Common myeloid progenitor, CD34-positive (primary cell): Measurements from ENCODE around the gene FMNL2.
A peak's percentile ranks its signal among the peaks of the same experiment; 100 is the strongest.

ENCODE experiments used
- CTCF ChIA-PET: fragments of 350-600 bp; sonication (Branson Sonifier 250); formaldehyde crosslinking; loops from one replicate; lab custom pipeline; 2021; ENCODE audit warnings: antibody characterized with exemption; lab: Charles Lee
- POLR2A ChIA-PET: fragments of 350-600 bp; sonication (Branson Sonifier 250); formaldehyde crosslinking; loops from one replicate; lab custom pipeline; 2021; ENCODE audit warnings: antibody characterized with exemption; lab: Charles Lee
- DNase-seq, 3 donors: peaks; one replicate each; pipeline versions ENCODE4 v3.0.0 to v3.0.0-alpha.2; 2013
- H3K27ac ChIP-seq, 2 experiments: 1 replicate in 1 of 2; 2 replicates in 1 of 2; pipeline ENCODE4 v1.7.0; 2013; ENCODE audit warnings: inconsistent platforms in 2 of 2, low read length in 2 of 2, mild to moderate bottlenecking in 2 of 2, low read depth in 1 of 2, moderate library complexity in 1 of 2; ENCODE audit not compliant: severe bottlenecking in 2 of 2, insufficient read depth in 1 of 2, poor library complexity in 1 of 2
- H3K27me3 ChIP-seq, 5 experiments: replicated peaks in 2 of 5; 1 replicate in 3 of 5; 2 replicates in 2 of 5; pipeline versions ENCODE4 v1.6.1 to v1.7.0; 2013; ENCODE audit warnings: low read length in 4 of 5, mild to moderate bottlenecking in 2 of 5, moderate library complexity in 2 of 5, inconsistent platforms in 1 of 5; ENCODE audit not compliant: insufficient read depth in 5 of 5, control insufficient read depth in 4 of 5
- H3K36me3 ChIP-seq, 4 experiments: 1 replicate in 2 of 4; 2 replicates in 2 of 4; pipeline versions ENCODE4 v1.6.1 to v1.7.0; 2013; ENCODE audit warnings: low read length in 3 of 4, control low read depth in 1 of 4, mild to moderate bottlenecking in 1 of 4; ENCODE audit not compliant: control insufficient read depth in 4 of 4, insufficient read depth in 4 of 4
- H3K4me1 ChIP-seq, 4 experiments: 1 replicate in 3 of 4; 2 replicates in 1 of 4; pipeline versions ENCODE4 v1.6.1 to v1.7.1; 2013; ENCODE audit warnings: low read length in 3 of 4, mild to moderate bottlenecking in 3 of 4, control low read depth in 1 of 4, inconsistent platforms in 1 of 4, moderate library complexity in 1 of 4; ENCODE audit not compliant: control insufficient read depth in 4 of 4, insufficient read depth in 4 of 4; ENCODE audit errors: control extremely low read depth in 1 of 4
- H3K4me3 ChIP-seq, 7 experiments: 1 replicate in 4 of 7; 2 replicates in 3 of 7; pipeline versions ENCODE4 v1.5.1 to v1.7.0; 2013; ENCODE audit warnings: mild to moderate bottlenecking in 7 of 7, low read length in 6 of 7, moderate library complexity in 6 of 7, inconsistent platforms in 2 of 7, low read depth in 2 of 7, control low read depth in 1 of 7; ENCODE audit not compliant: insufficient read depth in 4 of 7, control insufficient read depth in 1 of 7; ENCODE audit errors: extremely low read depth in 1 of 7
- H3K9me3 ChIP-seq, 5 experiments: 1 replicate in 4 of 5; 2 replicates in 1 of 5; pipeline versions ENCODE4 v1.6.1 to v1.7.1; 2013; ENCODE audit warnings: low read length in 4 of 5, mild to moderate bottlenecking in 2 of 5, inconsistent platforms in 1 of 5, low read depth in 1 of 5, moderate library complexity in 1 of 5; ENCODE audit not compliant: control insufficient read depth in 4 of 5, insufficient read depth in 2 of 5; ENCODE audit errors: control extremely low read depth in 1 of 5
- WGBS: methylation state at CpG from one replicate; pipeline ENCODE4 v1.1.5; 2013; ENCODE audit not compliant: insufficient coverage; 5-methylcytosine and 5-hydroxymethylcytosine counted together

Gene FMNL2

GRCh38 chr2:152623076-152623740 lies 288.2 kb downstream of the FMNL2 start:
- POLR2A ChIA-PET = no interaction called here
- H3K27ac ChIP-seq = no peak overlapping the region
- H3K9me3 ChIP-seq = no peaks in the 10 kb centered on the region
- no peaks in the 10 kb centered on the region for H3K36me3 ChIP-seq
- H3K4me3 ChIP-seq = no peak overlapping the region
- 97% methylated on average over 12 of the region's 13 CpGs for WGBS
- no peaks in the 10 kb centered on the region for H3K27me3 ChIP-seq
- CTCF ChIA-PET = interaction anchor here (0.8 to 6.7 kb wide), 5 partner anchors 10 to 447 kb away, joined by 3 to 35 read pairs (median 4); partner anchors contain the start of gene STAM2
- no peak for DNase-seq
- H3K4me1 ChIP-seq = no peaks in the 10 kb centered on the region

DNA sequence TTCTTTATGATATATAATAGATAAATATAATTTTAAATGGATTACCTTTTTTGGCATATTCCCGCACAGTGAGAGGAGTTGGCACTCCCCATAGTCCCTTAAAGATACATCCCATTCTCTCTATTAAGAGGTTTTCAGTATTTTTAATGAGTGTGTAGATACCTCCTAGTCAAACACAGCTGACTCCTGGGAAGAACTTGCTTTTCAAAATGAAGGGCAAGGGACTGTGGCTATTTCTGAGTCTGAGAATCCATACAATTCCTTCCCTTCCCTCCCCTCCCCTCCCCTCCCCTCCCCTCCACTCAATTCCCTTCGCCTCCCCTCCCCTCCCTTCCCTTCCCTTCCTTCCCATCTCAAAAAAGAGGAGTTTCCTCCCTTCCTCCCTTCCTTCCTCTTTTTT lies 288.8 kb downstream of the FMNL2 start:
- no peak for DNase-seq
- H3K9me3 ChIP-seq = no peaks in the 10 kb centered on the region
- ChIA-PET CTCF (interaction anchor here (0.8 to 6.7 kb wide), 6 partner anchors 10 to 448 kb away, joined by 3 to 35 read pairs (median 4); partner anchors contain the start of gene STAM2), POLR2A (no interaction called here)
- no peak overlapping the region for H3K4me3 ChIP-seq
- H3K36me3 ChIP-seq = no peaks in the 10 kb centered on the region
- WGBS = no CpG with 5 or more reads among the region's 2 CpGs
- no peak overlapping the region for H3K27ac ChIP-seq
- no peaks in the 10 kb centered on the region for H3K4me1 ChIP-seq
- H3K27me3 ChIP-seq = no peaks in the 10 kb centered on the region

- H3K9me3 ChIP-seq = no peaks in the 10 kb centered on the region
- POLR2A ChIA-PET = interaction anchor here (1.1 kb wide), 1 partner anchor 449 kb away, joined by 4 read pairs; the partner anchor contains the start of gene STAM2
Observed at GRCh38 chr2:152624805-152625204, 289.8 kb downstream of the FMNL2 start.

GRCh38 chr2:152626911-152627339 lies 292.0 kb downstream of the FMNL2 start:
- no peaks in the 10 kb centered on the region for H3K4me1 ChIP-seq
- no peaks in the 10 kb centered on the region for H3K27me3 ChIP-seq
- H3K9me3 ChIP-seq = no peaks in the 10 kb centered on the region
- H3K4me3 ChIP-seq = no peak overlapping the region
- H3K36me3 ChIP-seq = no peaks in the 10 kb centered on the region
- ChIA-PET POLR2A (no interaction called here), CTCF (interaction anchor here (1.0 to 6.7 kb wide), 16 partner anchors 9 to 589 kb away, joined by 3 to 35 read pairs (median 5); partner anchors contain the start of gene STAM2)
- DNase-seq = no peak
- no peak overlapping the region for H3K27ac ChIP-seq
- WGBS = 100% methylated on average over 2 of the region's 4 CpGs

More at GRCh38 chr2:152624805-152625204, 289.8 kb downstream of the FMNL2 start:
- no peaks in the 10 kb centered on the region for H3K27me3 ChIP-seq
- H3K4me3 ChIP-seq = no peak overlapping the region
- H3K4me1 ChIP-seq = no peaks in the 10 kb centered on the region
- H3K27ac ChIP-seq = no peak overlapping the region
- no peaks in the 10 kb centered on the region for H3K36me3 ChIP-seq
- CTCF ChIA-PET = interaction anchor here (4.6 to 6.7 kb wide), 2 partner anchors 11 to 12 kb away, joined by 28 to 35 read pairs; no protein-coding TSS in a partner anchor
- WGBS = no CpG with 5 or more reads among the region's 3 CpGs
- DNase-seq = peak in 1 of 3 donors; percentile 14

DNA sequence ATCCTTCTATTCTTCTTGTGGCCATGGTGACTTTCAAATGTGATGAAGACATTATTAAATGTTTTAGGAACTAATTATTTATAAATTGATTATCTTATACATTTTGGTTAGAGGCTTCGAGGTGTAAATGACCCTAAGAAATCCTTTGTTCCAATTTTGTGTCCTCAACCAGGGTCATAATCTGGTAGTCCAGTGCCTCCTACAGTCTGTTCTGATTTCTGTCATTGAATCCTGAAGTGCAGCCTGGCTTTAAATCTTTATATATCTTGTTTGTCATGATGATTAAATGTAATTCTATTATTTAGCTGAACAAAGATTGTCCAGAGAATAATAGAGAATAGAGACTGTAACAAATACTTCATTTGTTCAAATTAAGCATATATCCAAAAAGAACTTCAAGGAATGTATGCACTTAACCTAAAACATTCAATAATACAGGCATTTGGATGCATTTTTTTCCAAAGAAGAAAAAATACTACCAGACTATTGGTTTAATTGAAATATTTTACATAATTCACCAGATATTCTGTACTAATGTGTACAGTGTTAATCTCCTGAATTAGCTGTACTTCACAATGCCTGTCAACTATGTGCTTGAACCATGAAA lies 292.5 kb downstream of the FMNL2 start:
- POLR2A ChIA-PET = no interaction called here

DNA sequence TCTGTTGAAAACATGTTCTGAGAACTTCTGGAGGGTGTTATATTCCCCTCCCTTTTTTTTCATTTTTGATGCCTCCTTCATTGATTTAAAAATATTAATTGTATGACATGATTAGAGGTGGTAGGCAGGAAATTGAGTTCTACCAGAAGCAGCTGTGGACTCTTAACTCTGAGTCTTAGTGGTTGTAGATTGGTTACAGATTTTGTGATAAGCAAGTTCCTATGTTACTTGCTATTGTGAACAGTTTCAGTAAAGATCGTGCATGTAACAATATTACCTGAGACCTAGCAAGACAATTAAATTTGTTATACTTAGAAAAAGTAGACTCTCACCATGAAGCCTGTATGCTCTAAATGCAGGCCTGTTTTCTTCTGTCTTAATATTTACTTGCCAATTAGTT lies 294.2 kb downstream of the FMNL2 start:
- DNase-seq = peak in 1 of 3 donors; percentile 6
- ChIA-PET POLR2A (no interaction called here), CTCF (interaction anchor here (0.6 to 6.7 kb wide), 2 partner anchors 9 to 16 kb away, joined by 3 to 35 read pairs; no protein-coding TSS in a partner anchor)
- Histone ChIP-seq H3K36me3 (no peaks in the 10 kb centered on the region), H3K9me3 (no peaks in the 10 kb centered on the region), H3K4me1 (no peaks in the 10 kb centered on the region), H3K27me3 (no peaks in the 10 kb centered on the region), H3K27ac (no peak overlapping the region), H3K4me3 (no peak overlapping the region)
- no CpG with 5 or more reads among the region's 1 CpG for WGBS

More for the DNA sequence above, 292.5 kb downstream of the FMNL2 start:
- no peaks in the 10 kb centered on the region for H3K9me3 ChIP-seq
- no peak overlapping the region for H3K27ac ChIP-seq
- no peaks in the 10 kb centered on the region for H3K36me3 ChIP-seq
- peak; percentile 44 to 63 (median 51) for DNase-seq
- H3K27me3 ChIP-seq = no peaks in the 10 kb centered on the region
- H3K4me1 ChIP-seq = no peaks in the 10 kb centered on the region
- no CpG with 5 or more reads among the region's 1 CpG for WGBS
- CTCF ChIA-PET = interaction anchor here (0.6 to 6.7 kb wide), 18 partner anchors 8 to 808 kb away, joined by 3 to 35 read pairs (median 4); partner anchors contain the start of gene STAM2
- no peak overlapping the region for H3K4me3 ChIP-seq

- H3K27ac ChIP-seq = no peak overlapping the region
- POLR2A ChIA-PET = no interaction called here
- no peaks in the 10 kb centered on the region for H3K27me3 ChIP-seq
- H3K4me1 ChIP-seq = no peaks in the 10 kb centered on the region
- no peak overlapping the region for H3K4me3 ChIP-seq
- CTCF ChIA-PET = no interaction called here
- no peak for DNase-seq
- WGBS = 93% methylated on average over 3 of the region's 4 CpGs
- no peaks in the 10 kb centered on the region for H3K9me3 ChIP-seq
- no peaks in the 10 kb centered on the region for H3K36me3 ChIP-seq
Observed at GRCh38 chr2:152630466-152630865, 295.5 kb downstream of the FMNL2 start.
